Activated CD4-positive, alpha-beta T cell treated with anti-CD3 and anti-CD28 coated beads for 36 hours (primary cell): ENCODE measurements around the gene OTOF. TPM values are rescaled to one million over a fixed set of nuclear protein-coding genes. Genes with fewer than 3 reads are reported as not detected.

Experiments
- ATAC-seq: fragments of 200-7000 bp; cut with Tn5 transposase; one replicate; pipeline ENCODE4 v1.10.0; 2021; ENCODE audit warnings: mild to moderate bottlenecking, moderate library complexity
- CTCF ChIA-PET: fragments of 350-600 bp; sonication (Branson Sonifier 250); formaldehyde crosslinking; loops from one replicate; lab custom pipeline; 2021; ENCODE audit warnings: antibody characterized with exemption; lab: Charles Lee
- POLR2A ChIA-PET: fragments of 350-600 bp; sonication (Branson Sonifier 250); formaldehyde crosslinking; loops from one replicate; lab custom pipeline; 2021; ENCODE audit warnings: antibody characterized with exemption, inconsistent platforms; lab: Charles Lee
- DNase-seq: peaks from one replicate; pipeline ENCODE4 v3.0.0-alpha.2; 2020
- H3K27ac Mint-ChIP-seq: one replicate; pipeline ENCODE4 v1.8.0; 2021; ENCODE audit warnings: mixed read lengths
- H3K27me3 Mint-ChIP-seq: one replicate; pipeline ENCODE4 v1.8.0; 2021; ENCODE audit warnings: mixed read lengths
- H3K36me3 Mint-ChIP-seq: one replicate; pipeline ENCODE4 v1.8.0; 2021; ENCODE audit warnings: low read depth, mixed read lengths
- H3K4me1 Mint-ChIP-seq: one replicate; pipeline ENCODE4 v1.8.0; 2021; ENCODE audit warnings: mixed read lengths
- H3K4me3 Mint-ChIP-seq: one replicate; pipeline ENCODE4 v1.8.0; 2021; ENCODE audit warnings: mild to moderate bottlenecking, moderate library complexity, mixed read lengths
- H3K9me3 Mint-ChIP-seq: one replicate; pipeline ENCODE4 v1.8.0; 2021; ENCODE audit warnings: low read depth, mixed read lengths
- intact Hi-C, 2 experiments: fragments of 100-400 bp; cut with DNase I in 1 of 2; cut with micrococcal nuclease in 1 of 2; formaldehyde crosslinking; loops; one replicate each; pipeline versions ENCODE4 v1.14.2 to v1.15.1; 2022 to 2024; cut with DNase I, micrococcal nuclease
- total RNA-seq, 2 experiments: library from RNA; stranded (reverse); gene quantifications; one replicate each; pipeline ENCODE4 v1.2.3, GENCODE V29; 2021

Gene OTOF
- total RNA-seq, 2 experiments from 2014 or later = 1.9 to 2.3 TPM

GRCh38 chr2:26444236-26444635 lies 33.7 kb downstream of the OTOF start:
- H3K27ac Mint-ChIP-seq = no peak overlapping the region

GRCh38 chr2:26442707-26443106 lies 35.2 kb downstream of the OTOF start:
- no peak for DNase-seq
- no peaks in the 10 kb centered on the region for H3K4me1 Mint-ChIP-seq
- no peak overlapping the region for H3K4me3 Mint-ChIP-seq
- intact Hi-C loops = no loop called here
- POLR2A ChIA-PET = no interaction called here
- H3K9me3 Mint-ChIP-seq = no peaks in the 10 kb centered on the region
- no peaks in the 10 kb centered on the region for H3K36me3 Mint-ChIP-seq
- no peak overlapping the region for H3K27ac Mint-ChIP-seq
- ATAC-seq = no peak
- H3K27me3 Mint-ChIP-seq = peaks cover 5% of the 10 kb centered on the region
- CTCF ChIA-PET = interaction anchor here (0.5 to 1.4 kb wide), 4 partner anchors 11 to 512 kb away, joined by 3 to 4 read pairs (median 3); no protein-coding TSS in a partner anchor

More at GRCh38 chr2:26444236-26444635, 33.7 kb downstream of the OTOF start:
- intact Hi-C loops = no loop called here
- no peak overlapping the region for H3K4me3 Mint-ChIP-seq
- H3K36me3 Mint-ChIP-seq = no peaks in the 10 kb centered on the region
- no peaks in the 10 kb centered on the region for H3K4me1 Mint-ChIP-seq
- peaks cover 2% of the 10 kb centered on the region for H3K27me3 Mint-ChIP-seq
- DNase-seq = no peak
- H3K9me3 Mint-ChIP-seq = no peaks in the 10 kb centered on the region
- ATAC-seq = no peak
- ChIA-PET CTCF (interaction anchor here (0.5 to 1.3 kb wide), 3 partner anchors 25 to 656 kb away, joined by 3 to 5 read pairs (median 3); no protein-coding TSS in a partner anchor), POLR2A (no interaction called here)

GRCh38 chr2:26442301-26442700 lies 35.6 kb downstream of the OTOF start:
- no peak overlapping the region for H3K4me3 Mint-ChIP-seq
- intact Hi-C loops = no loop called here
- ATAC-seq (no peak), DNase-seq (no peak)
- H3K36me3 Mint-ChIP-seq = no peaks in the 10 kb centered on the region
- no peaks in the 10 kb centered on the region for H3K4me1 Mint-ChIP-seq
- ChIA-PET POLR2A (no interaction called here), CTCF (interaction anchor here (0.5 to 1.4 kb wide), 4 partner anchors 12 to 513 kb away, joined by 3 to 4 read pairs (median 3); no protein-coding TSS in a partner anchor)
- peaks cover 5% of the 10 kb centered on the region for H3K27me3 Mint-ChIP-seq
- no peak overlapping the region for H3K27ac Mint-ChIP-seq
- no peaks in the 10 kb centered on the region for H3K9me3 Mint-ChIP-seq

- Mint-ChIP-seq H3K4me3 (no peak overlapping the region), H3K4me1 (no peaks in the 10 kb centered on the region), H3K9me3 (no peaks in the 10 kb centered on the region), H3K27ac (no peak overlapping the region), H3K36me3 (no peaks in the 10 kb centered on the region), H3K27me3 (peaks cover 5% of the 10 kb centered on the region)
- intact Hi-C loops = no loop called here
- CTCF ChIA-PET = no interaction called here
- no peak for ATAC-seq
- POLR2A ChIA-PET = no interaction called here
- DNase-seq = no peak
These were observed 39.0 kb downstream of the OTOF start for GRCh38 chr2:26438926-26439325.

GRCh38 chr2:26438526-26438925 lies 39.4 kb downstream of the OTOF start:
- peaks cover 7% of the 10 kb centered on the region for H3K27me3 Mint-ChIP-seq
- no peak overlapping the region for H3K4me3 Mint-ChIP-seq
- DNase-seq = no peak
- H3K9me3 Mint-ChIP-seq = no peaks in the 10 kb centered on the region
- no peaks in the 10 kb centered on the region for H3K36me3 Mint-ChIP-seq
- ChIA-PET POLR2A (no interaction called here), CTCF (no interaction called here)
- H3K4me1 Mint-ChIP-seq = no peaks in the 10 kb centered on the region
- intact Hi-C loops = no loop called here
- ATAC-seq = no peak
- H3K27ac Mint-ChIP-seq = no peak overlapping the region

GRCh38 chr2:26435106-26435505 lies 42.8 kb downstream of the OTOF start:
- POLR2A ChIA-PET = no interaction called here
- ATAC-seq = no peak
- intact Hi-C loops = no loop called here
- Mint-ChIP-seq H3K27ac (no peak overlapping the region), H3K36me3 (no peaks in the 10 kb centered on the region), H3K27me3 (peaks cover 9% of the 10 kb centered on the region), H3K4me3 (no peak overlapping the region), H3K4me1 (no peaks in the 10 kb centered on the region), H3K9me3 (no peaks in the 10 kb centered on the region)
- CTCF ChIA-PET = no interaction called here
- no peak for DNase-seq

- intact Hi-C loops = no loop called here
- no peaks in the 10 kb centered on the region for H3K4me1 Mint-ChIP-seq
- POLR2A ChIA-PET = interaction anchor here (1.2 kb wide), 1 partner anchor 554 kb away, joined by 8 read pairs; no protein-coding TSS in a partner anchor
- H3K27ac Mint-ChIP-seq = no peak overlapping the region
- DNase-seq (no peak), ATAC-seq (no peak)
- no peak overlapping the region for H3K4me3 Mint-ChIP-seq
- no peaks in the 10 kb centered on the region for H3K9me3 Mint-ChIP-seq
- H3K27me3 Mint-ChIP-seq = peaks cover 3% of the 10 kb centered on the region
- H3K36me3 Mint-ChIP-seq = no peaks in the 10 kb centered on the region
- CTCF ChIA-PET = interaction anchor here (1.0 kb wide), 1 partner anchor 10 kb away, joined by 3 read pairs; no protein-coding TSS in a partner anchor
These were observed 45.1 kb downstream of the OTOF start for GRCh38 chr2:26432859-26433258.

GRCh38 chr2:26432363-26432762 lies 45.6 kb downstream of the OTOF start:
- Mint-ChIP-seq H3K36me3 (no peaks in the 10 kb centered on the region), H3K9me3 (no peaks in the 10 kb centered on the region), H3K27ac (no peak overlapping the region), H3K27me3 (peaks cover 3% of the 10 kb centered on the region), H3K4me1 (no peaks in the 10 kb centered on the region), H3K4me3 (no peak overlapping the region)
- ATAC-seq (no peak), DNase-seq (no peak)
- intact Hi-C loops = no loop called here
- CTCF ChIA-PET = interaction anchor here (1.0 to 1.1 kb wide), 2 partner anchors 9 to 15 kb away, joined by 3 to 6 read pairs; no protein-coding TSS in a partner anchor
- POLR2A ChIA-PET = interaction anchor here (1.2 kb wide), 1 partner anchor 554 kb away, joined by 8 read pairs; no protein-coding TSS in a partner anchor

GRCh38 chr2:26430826-26431225 lies 47.1 kb downstream of the OTOF start:
- ATAC-seq (no peak), DNase-seq (no peak)
- ChIA-PET CTCF (interaction anchor here (0.6 to 0.7 kb wide), 2 partner anchors 18 to 246 kb away, joined by 4 read pairs; no protein-coding TSS in a partner anchor), POLR2A (no interaction called here)
- no peaks in the 10 kb centered on the region for H3K4me1 Mint-ChIP-seq
- intact Hi-C loops = no loop called here
- H3K27ac Mint-ChIP-seq = no peak overlapping the region
- H3K27me3 Mint-ChIP-seq = peaks cover 3% of the 10 kb centered on the region
- no peak overlapping the region for H3K4me3 Mint-ChIP-seq
- H3K9me3 Mint-ChIP-seq = no peaks in the 10 kb centered on the region
- no peaks in the 10 kb centered on the region for H3K36me3 Mint-ChIP-seq

- Mint-ChIP-seq H3K27ac (no peak overlapping the region), H3K27me3 (peaks cover 3% of the 10 kb centered on the region), H3K36me3 (no peaks in the 10 kb centered on the region), H3K4me3 (no peak overlapping the region), H3K4me1 (no peaks in the 10 kb centered on the region), H3K9me3 (no peaks in the 10 kb centered on the region)
- intact Hi-C loops = no loop called here
- ChIA-PET POLR2A (no interaction called here), CTCF (interaction anchor here (0.6 kb wide), 1 partner anchor 96 kb away, joined by 3 read pairs; no protein-coding TSS in a partner anchor)
- no peak for DNase-seq
- no peak for ATAC-seq
These were observed 47.9 kb downstream of the OTOF start for GRCh38 chr2:26429779-26430578.

GRCh38 chr2:26428846-26429245 lies 49.1 kb downstream of the OTOF start:
- no peaks in the 10 kb centered on the region for H3K4me1 Mint-ChIP-seq
- H3K27ac Mint-ChIP-seq = no peak overlapping the region
- H3K36me3 Mint-ChIP-seq = no peaks in the 10 kb centered on the region
- DNase-seq = no peak
- intact Hi-C loops = no loop called here
- POLR2A ChIA-PET = no interaction called here
- no peak for ATAC-seq
- H3K4me3 Mint-ChIP-seq = no peak overlapping the region
- H3K27me3 Mint-ChIP-seq = peaks cover 3% of the 10 kb centered on the region
- CTCF ChIA-PET = no interaction called here
- no peaks in the 10 kb centered on the region for H3K9me3 Mint-ChIP-seq

GRCh38 chr2:26424221-26424620 lies 53.7 kb downstream of the OTOF start:
- POLR2A ChIA-PET = no interaction called here
- no peaks in the 10 kb centered on the region for H3K9me3 Mint-ChIP-seq
- intact Hi-C loops = no loop called here
- H3K27me3 Mint-ChIP-seq = peaks cover 4% of the 10 kb centered on the region
- CTCF ChIA-PET = no interaction called here
- H3K4me1 Mint-ChIP-seq = no peaks in the 10 kb centered on the region
- no peaks in the 10 kb centered on the region for H3K36me3 Mint-ChIP-seq
- no peak for DNase-seq
- no peak for ATAC-seq
- no peak overlapping the region for H3K27ac Mint-ChIP-seq
- no peak overlapping the region for H3K4me3 Mint-ChIP-seq
